Measurements from ENCODE around the gene SMC5.

DNA sequence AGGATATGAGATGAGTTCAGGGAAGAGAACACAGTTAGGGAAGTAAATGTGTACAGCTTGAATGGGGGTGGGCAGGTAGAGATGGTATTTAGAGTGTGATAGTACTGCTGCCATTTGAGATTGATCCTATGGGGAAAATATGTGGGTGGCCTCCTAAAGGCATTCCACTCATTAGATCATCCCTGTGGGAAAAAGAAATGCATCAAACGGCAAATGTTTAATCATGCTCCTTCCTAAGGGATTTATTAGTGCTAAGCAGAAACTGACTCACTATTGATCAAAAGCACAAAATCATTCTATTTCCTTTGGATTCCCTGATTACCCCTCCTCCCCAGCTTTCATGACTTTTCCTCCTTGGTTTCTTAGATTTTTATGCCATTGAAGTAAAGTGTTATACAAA lies 36.4 kb upstream of the SMC5 start:
- TF ChIP-seq, protein P1, sequence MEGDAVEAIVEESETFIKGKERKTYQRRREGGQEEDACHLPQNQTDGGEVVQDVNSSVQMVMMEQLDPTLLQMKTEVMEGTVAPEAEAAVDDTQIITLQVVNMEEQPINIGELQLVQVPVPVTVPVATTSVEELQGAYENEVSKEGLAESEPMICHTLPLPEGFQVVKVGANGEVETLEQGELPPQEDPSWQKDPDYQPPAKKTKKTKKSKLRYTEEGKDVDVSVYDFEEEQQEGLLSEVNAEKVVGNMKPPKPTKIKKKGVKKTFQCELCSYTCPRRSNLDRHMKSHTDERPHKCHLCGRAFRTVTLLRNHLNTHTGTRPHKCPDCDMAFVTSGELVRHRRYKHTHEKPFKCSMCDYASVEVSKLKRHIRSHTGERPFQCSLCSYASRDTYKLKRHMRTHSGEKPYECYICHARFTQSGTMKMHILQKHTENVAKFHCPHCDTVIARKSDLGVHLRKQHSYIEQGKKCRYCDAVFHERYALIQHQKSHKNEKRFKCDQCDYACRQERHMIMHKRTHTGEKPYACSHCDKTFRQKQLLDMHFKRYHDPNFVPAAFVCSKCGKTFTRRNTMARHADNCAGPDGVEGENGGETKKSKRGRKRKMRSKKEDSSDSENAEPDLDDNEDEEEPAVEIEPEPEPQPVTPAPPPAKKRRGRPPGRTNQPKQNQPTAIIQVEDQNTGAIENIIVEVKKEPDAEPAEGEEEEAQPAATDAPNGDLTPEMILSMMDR (IDR thresholded peaks at IDR 0.05), result no peak
- TF ChIP-seq POLR2A (IDR thresholded peaks at IDR 0.05), result no peak

All from vagina (tissue), 2 donors.